IPS-18a (cell line): ENCODE results near the gene NRXN3.

Experiments
- H3K27ac ChIP-seq: one replicate; pipeline ENCODE4 v1.5.1; 2013; ENCODE audit warnings: low read length
- H3K27me3 ChIP-seq: one replicate; pipeline ENCODE4 v1.6.1; 2013; ENCODE audit warnings: mild to moderate bottlenecking, low read length; ENCODE audit not compliant: control insufficient read depth, insufficient read depth
- H3K36me3 ChIP-seq: one replicate; pipeline ENCODE4 v1.6.1; 2013; ENCODE audit warnings: low read depth, low read length; ENCODE audit not compliant: control insufficient read depth
- H3K4me1 ChIP-seq: one replicate; pipeline ENCODE4 v1.6.1; 2013; ENCODE audit warnings: low read depth, low read length; ENCODE audit not compliant: control insufficient read depth
- H3K4me3 ChIP-seq: one replicate; pipeline ENCODE4 v1.5.1; 2013; ENCODE audit warnings: low read length
- H3K9ac ChIP-seq: one replicate; pipeline ENCODE4 v1.6.1; 2013; ENCODE audit warnings: mild to moderate bottlenecking, low read length, moderate library complexity
- H3K9me3 ChIP-seq: one replicate; pipeline ENCODE4 v1.6.1; 2013; ENCODE audit warnings: low read depth, low read length; ENCODE audit not compliant: control insufficient read depth

Gene NRXN3

GRCh38 chr14:79334272-79334671 is 1164.1 kb downstream of the NRXN3 start:
- H3K4me3 ChIP-seq, result no peak overlapping the region
- H3K27me3 ChIP-seq, result peaks cover 8% of the 10 kb centered on the region
- H3K36me3 ChIP-seq, result no peaks in the 10 kb centered on the region
- H3K4me1 ChIP-seq, result peaks cover 34% of the 10 kb centered on the region
- no peak overlapping the region for H3K9ac ChIP-seq
- no peaks in the 10 kb centered on the region for H3K9me3 ChIP-seq
- H3K27ac ChIP-seq, result no peak overlapping the region

GRCh38 chr14:79337761-79338160 is 1167.6 kb downstream of the NRXN3 start:
- H3K4me1 ChIP-seq, result peaks cover 29% of the 10 kb centered on the region
- no peaks in the 10 kb centered on the region for H3K36me3 ChIP-seq
- no peak overlapping the region for H3K9ac ChIP-seq
- H3K9me3 ChIP-seq, result no peaks in the 10 kb centered on the region
- no peaks in the 10 kb centered on the region for H3K27me3 ChIP-seq
- H3K27ac ChIP-seq, result no peak overlapping the region
- no peak overlapping the region for H3K4me3 ChIP-seq

GRCh38 chr14:79342942-79343341 is 1172.8 kb downstream of the NRXN3 start:
- no peaks in the 10 kb centered on the region for H3K9me3 ChIP-seq
- peaks cover 16% of the 10 kb centered on the region for H3K4me1 ChIP-seq
- H3K36me3 ChIP-seq, result no peaks in the 10 kb centered on the region
- no peak overlapping the region for H3K4me3 ChIP-seq
- H3K9ac ChIP-seq, result no peak overlapping the region
- H3K27ac ChIP-seq, result no peak overlapping the region
- H3K27me3 ChIP-seq, result no peaks in the 10 kb centered on the region

- no peak overlapping the region for H3K9ac ChIP-seq
- no peaks in the 10 kb centered on the region for H3K36me3 ChIP-seq
- no peaks in the 10 kb centered on the region for H3K9me3 ChIP-seq
- peaks cover 15% of the 10 kb centered on the region for H3K4me1 ChIP-seq
- H3K27me3 ChIP-seq, result no peaks in the 10 kb centered on the region
- no peak overlapping the region for H3K4me3 ChIP-seq
- H3K27ac ChIP-seq, result no peak overlapping the region
Observed at GRCh38 chr14:79351011-79351410, 1180.8 kb downstream of the NRXN3 start.

- Histone ChIP-seq H3K4me1 (peaks cover 21% of the 10 kb centered on the region), H3K27me3 (no peaks in the 10 kb centered on the region), H3K27ac (no peak overlapping the region), H3K9me3 (no peaks in the 10 kb centered on the region), H3K36me3 (no peaks in the 10 kb centered on the region), H3K9ac (no peak overlapping the region), H3K4me3 (no peak overlapping the region)
Observed at GRCh38 chr14:79352076-79352630, 1182.0 kb downstream of the NRXN3 start.

- peaks cover 21% of the 10 kb centered on the region for H3K4me1 ChIP-seq
- no peak overlapping the region for H3K27ac ChIP-seq
- H3K4me3 ChIP-seq, result no peak overlapping the region
- no peaks in the 10 kb centered on the region for H3K36me3 ChIP-seq
- no peak overlapping the region for H3K9ac ChIP-seq
- H3K9me3 ChIP-seq, result no peaks in the 10 kb centered on the region
- no peaks in the 10 kb centered on the region for H3K27me3 ChIP-seq
Observed at GRCh38 chr14:79354336-79354735, 1184.2 kb downstream of the NRXN3 start.

GRCh38 chr14:79356040-79356439 is 1185.9 kb downstream of the NRXN3 start:
- H3K27me3 ChIP-seq, result no peaks in the 10 kb centered on the region
- H3K9me3 ChIP-seq, result no peaks in the 10 kb centered on the region
- H3K36me3 ChIP-seq, result no peaks in the 10 kb centered on the region
- H3K4me1 ChIP-seq, result peaks cover 21% of the 10 kb centered on the region
- no peak overlapping the region for H3K27ac ChIP-seq
- H3K9ac ChIP-seq, result no peak overlapping the region
- no peak overlapping the region for H3K4me3 ChIP-seq

- no peak overlapping the region for H3K27ac ChIP-seq
- H3K36me3 ChIP-seq, result no peaks in the 10 kb centered on the region
- no peak overlapping the region for H3K4me3 ChIP-seq
- no peaks in the 10 kb centered on the region for H3K9me3 ChIP-seq
- H3K27me3 ChIP-seq, result no peaks in the 10 kb centered on the region
- H3K4me1 ChIP-seq, result peaks cover 21% of the 10 kb centered on the region
- no peak overlapping the region for H3K9ac ChIP-seq
Observed at GRCh38 chr14:79357307-79357706, 1187.1 kb downstream of the NRXN3 start.

GRCh38 chr14:79363291-79363690 is 1193.1 kb downstream of the NRXN3 start:
- H3K4me3 ChIP-seq, result no peak overlapping the region
- H3K4me1 ChIP-seq, result no peaks in the 10 kb centered on the region
- no peaks in the 10 kb centered on the region for H3K9me3 ChIP-seq
- no peaks in the 10 kb centered on the region for H3K27me3 ChIP-seq
- H3K36me3 ChIP-seq, result no peaks in the 10 kb centered on the region
- no peak overlapping the region for H3K27ac ChIP-seq
- no peak overlapping the region for H3K9ac ChIP-seq

- Histone ChIP-seq H3K27me3 (no peaks in the 10 kb centered on the region), H3K36me3 (no peaks in the 10 kb centered on the region), H3K4me1 (peaks cover 17% of the 10 kb centered on the region), H3K9me3 (no peaks in the 10 kb centered on the region), H3K27ac (no peak overlapping the region), H3K9ac (no peak overlapping the region), H3K4me3 (no peak overlapping the region)
Observed at GRCh38 chr14:79369359-79370332, 1199.5 kb downstream of the NRXN3 start.

GRCh38 chr14:79370969-79371368 is 1200.8 kb downstream of the NRXN3 start:
- H3K27me3 ChIP-seq, result no peaks in the 10 kb centered on the region
- peaks cover 21% of the 10 kb centered on the region for H3K4me1 ChIP-seq
- H3K9ac ChIP-seq, result no peak overlapping the region
- no peaks in the 10 kb centered on the region for H3K9me3 ChIP-seq
- no peak overlapping the region for H3K4me3 ChIP-seq
- H3K36me3 ChIP-seq, result no peaks in the 10 kb centered on the region
- no peak overlapping the region for H3K27ac ChIP-seq

GRCh38 chr14:79373451-79373850 is 1203.3 kb downstream of the NRXN3 start:
- Histone ChIP-seq H3K4me1 (peaks cover 40% of the 10 kb centered on the region), H3K27ac (no peak overlapping the region), H3K9me3 (no peaks in the 10 kb centered on the region), H3K36me3 (no peaks in the 10 kb centered on the region), H3K4me3 (no peak overlapping the region), H3K27me3 (no peaks in the 10 kb centered on the region), H3K9ac (no peak overlapping the region)
